ENCODE data around the gene PSMC5. TPM values are rescaled to one million over a fixed set of nuclear protein-coding genes. Genes with fewer than 3 reads are reported as not detected.

The PSMC5 gene
- total and polyA plus RNA-seq, 10 of the 15 experiments (the other 5 are each of a cell fraction or from before 2014, with no cell fraction given): 55.0 to 266 (median 148) TPM

DNA sequence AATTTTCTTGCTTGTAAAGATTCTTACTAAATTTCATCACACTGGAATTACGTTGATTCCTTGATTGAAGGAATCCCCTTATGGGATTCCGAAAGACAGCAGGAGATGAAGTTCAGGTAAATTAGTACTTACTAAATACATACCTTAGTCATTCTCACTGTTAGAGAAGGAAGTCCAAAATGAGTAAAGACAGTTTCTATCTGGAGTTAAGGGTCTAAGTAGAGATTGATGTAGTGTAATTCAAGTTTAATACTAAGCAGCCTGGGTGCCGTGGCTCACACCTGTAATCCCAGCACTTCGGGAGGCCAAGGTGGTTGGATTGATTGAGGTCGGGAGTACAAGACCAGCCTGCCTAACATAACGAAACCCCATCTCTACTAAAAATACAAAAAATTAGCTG, 43.7 kb upstream of the PSMC5 start (continued):
- TF ChIP-seq, protein P1, sequence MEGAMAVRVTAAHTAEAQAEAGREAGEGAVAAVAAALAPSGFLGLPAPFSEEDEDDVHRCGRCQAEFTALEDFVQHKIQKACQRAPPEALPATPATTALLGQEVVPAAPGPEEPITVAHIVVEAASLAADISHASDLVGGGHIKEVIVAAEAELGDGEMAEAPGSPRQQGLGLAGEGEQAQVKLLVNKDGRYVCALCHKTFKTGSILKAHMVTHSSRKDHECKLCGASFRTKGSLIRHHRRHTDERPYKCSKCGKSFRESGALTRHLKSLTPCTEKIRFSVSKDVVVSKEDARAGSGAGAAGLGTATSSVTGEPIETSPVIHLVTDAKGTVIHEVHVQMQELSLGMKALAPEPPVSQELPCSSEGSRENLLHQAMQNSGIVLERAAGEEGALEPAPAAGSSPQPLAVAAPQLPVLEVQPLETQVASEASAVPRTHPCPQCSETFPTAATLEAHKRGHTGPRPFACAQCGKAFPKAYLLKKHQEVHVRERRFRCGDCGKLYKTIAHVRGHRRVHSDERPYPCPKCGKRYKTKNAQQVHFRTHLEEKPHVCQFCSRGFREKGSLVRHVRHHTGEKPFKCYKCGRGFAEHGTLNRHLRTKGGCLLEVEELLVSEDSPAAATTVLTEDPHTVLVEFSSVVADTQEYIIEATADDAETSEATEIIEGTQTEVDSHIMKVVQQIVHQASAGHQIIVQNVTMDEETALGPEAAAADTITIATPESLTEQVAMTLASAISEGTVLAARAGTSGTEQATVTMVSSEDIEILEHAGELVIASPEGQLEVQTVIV (IDR thresholded peaks at IDR 0.05; ENCODE audit: borderline replicate concordance, partially characterized antibody): no peak

DNA sequence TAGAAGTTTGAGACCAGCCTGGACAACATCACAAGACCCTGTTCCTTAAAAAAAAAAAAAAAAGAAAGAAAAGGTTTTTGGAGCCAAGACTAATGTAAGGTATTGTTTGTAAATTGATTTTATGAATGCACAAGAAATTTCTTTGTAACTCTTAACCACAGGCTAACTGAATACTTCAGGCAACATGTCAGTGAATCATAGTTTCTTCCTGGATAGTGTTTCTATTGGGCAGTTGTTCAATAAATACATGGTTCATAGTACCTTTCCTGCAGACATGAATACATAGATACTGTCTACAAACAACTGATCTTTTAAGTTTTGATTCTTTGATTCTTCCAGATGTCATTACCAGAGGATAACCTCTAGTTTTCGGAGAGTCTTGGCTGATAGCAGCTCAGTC, 41.7 kb upstream of the PSMC5 start:
- Histone ChIP-seq H4K20me1 (ENCODE audit: control insufficient read depth, insufficient read depth) (no peaks in the 10 kb centered on the region), H3K4me1 (ENCODE audit: control insufficient read depth, insufficient read depth, low read length) (peaks cover 8% of the 10 kb centered on the region; the same call in 1 of the 2 replicates), H2AFZ (ENCODE audit: control insufficient read depth, low read depth, low read length) (no peak overlapping the region), H3K27ac (ENCODE audit: control insufficient read depth, insufficient read depth) (no peak overlapping the region), H3K9me3 (replicated peaks; ENCODE audit: control insufficient read depth, insufficient read depth, low read length) (no peaks in the 10 kb centered on the region), H3K9ac (ENCODE audit: control insufficient read depth, insufficient read depth, low read length) (no peak overlapping the region), H3K4me2 (ENCODE audit: control insufficient read depth, insufficient read depth) (no peak overlapping the region), H3K79me2 (ENCODE audit: control insufficient read depth, insufficient read depth, low read length) (peaks cover 48% of the 10 kb centered on the region), H3K36me3 (ENCODE audit: control insufficient read depth in 2 of 2, insufficient read depth in 2 of 2, low read length in 1 of 2) (peaks cover 3 to 10% of the 10 kb centered on the region in 2 experiments), H3K4me3 (no peak overlapping the region), H3K27me3 (replicated peaks in 1 of 2; ENCODE audit: control insufficient read depth in 2 of 2, insufficient read depth in 2 of 2, low read length in 1 of 2) (no peaks in the 10 kb centered on the region)
- no peak for FAIRE-seq
- CTCF ChIA-PET: interaction anchor here (1.8 to 4.0 kb wide), 2 partner anchors 24 to 81 kb away, joined by 5 to 10 read pairs; no protein-coding TSS in a partner anchor
- BruUV-seq (replicated peaks): no TSS peak
- 100% methylated on average over 1 of the region's 1 CpG for WGBS (ENCODE audit: insufficient coverage, insufficient replicate concordance, low lambda C conversion rate, missing lambda C conversion rate)
- POLR2A ChIA-PET: interaction anchor here (1.0 to 5.6 kb wide), 3 partner anchors 11 to 54 kb away, joined by 3 to 49 read pairs (median 3); partner anchors contain the start of genes CCDC47 and DDX42
- RAD21 ChIA-PET (ENCODE audit: unreplicated experiment): no interaction called here
- no peak for DNase-seq (ENCODE audit: low read depth, low spot score)
- in situ Hi-C loops (cut with MboI): no loop called here
- ATAC-seq: no peak
- no peak for TF ChIP-seq CBFB (IDR thresholded peaks at IDR 0.05; ENCODE audit: low read depth)
- TF ChIP-seq FOS (IDR thresholded peaks at IDR 0.05; ENCODE audit: borderline replicate concordance, extremely low read depth, insufficient read length): no peak
- TF ChIP-seq NR2F1 (conservative IDR thresholded peaks at IDR 0.05): no peak
- no peak for TF ChIP-seq NR2C2 (IDR thresholded peaks at IDR 0.05; ENCODE audit: borderline replicate concordance, control insufficient read depth, insufficient read length, low read depth)
- TF ChIP-seq, protein P2, sequence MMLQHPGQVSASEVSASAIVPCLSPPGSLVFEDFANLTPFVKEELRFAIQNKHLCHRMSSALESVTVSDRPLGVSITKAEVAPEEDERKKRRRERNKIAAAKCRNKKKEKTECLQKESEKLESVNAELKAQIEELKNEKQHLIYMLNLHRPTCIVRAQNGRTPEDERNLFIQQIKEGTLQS (IDR thresholded peaks at IDR 0.05; ENCODE audit: borderline replicate concordance, extremely low read depth, low read depth, low read length): no peak
- no peak for TF ChIP-seq NFYA (IDR thresholded peaks at IDR 0.05; ENCODE audit: borderline replicate concordance, low read depth, low read length)
- TF ChIP-seq NFXL1 (IDR thresholded peaks at IDR 0.05; ENCODE audit: borderline replicate concordance): no peak
- SMC1A ChIA-PET (ENCODE audit: uncharacterized antibody, unreplicated experiment): interaction anchor here (1.4 to 3.2 kb wide), 2 partner anchors 19 to 90 kb away, joined by 3 to 8 read pairs; no protein-coding TSS in a partner anchor
- intact Hi-C loops (cut with micrococcal nuclease; ENCODE audit: unreplicated experiment): no loop called here
